ENCODE results near the gene ARFGAP3.
"Not testable (repeated sequence)": the region's sequence is repeated elsewhere in the genome, so short reads cannot be mapped to it uniquely, and the experiment has no call there.

The ARFGAP3 gene

DNA sequence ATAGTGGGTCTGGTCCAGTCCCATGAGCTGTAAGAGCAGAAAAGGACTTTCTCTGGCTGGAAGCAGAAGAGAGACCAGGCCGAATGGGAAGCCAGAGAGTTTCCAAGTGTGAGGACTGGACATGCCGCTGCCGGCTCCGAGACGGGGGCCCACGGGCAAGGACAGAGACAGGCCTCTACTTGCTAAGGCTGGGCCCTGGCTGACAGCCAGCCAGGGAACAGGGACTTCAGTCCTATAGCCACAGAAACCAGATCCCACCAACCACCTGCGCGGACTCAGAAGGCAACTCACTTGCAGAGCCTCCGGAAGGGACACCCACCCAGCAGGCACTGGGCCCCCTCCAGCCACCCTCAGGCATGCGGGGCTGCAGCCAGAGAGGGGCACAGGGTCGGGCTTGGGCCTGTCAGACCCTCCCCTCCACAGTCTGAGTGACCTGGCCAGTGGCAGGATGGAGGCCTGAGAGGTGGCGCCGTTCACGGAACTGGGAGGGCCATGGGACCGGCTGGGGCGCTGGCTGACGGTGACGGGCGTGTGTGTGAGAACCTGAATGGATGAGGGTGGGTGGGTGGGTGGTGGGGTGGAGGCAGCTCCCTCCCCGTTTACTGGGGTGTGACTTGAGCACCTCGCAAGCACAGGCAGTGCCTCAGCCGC lies 88.6 kb downstream of the ARFGAP3 start:
- no peak for DNase-seq

GRCh38 chr22:42766860-42767259 lies 90.2 kb downstream of the ARFGAP3 start:
- no peak for DNase-seq

DNA sequence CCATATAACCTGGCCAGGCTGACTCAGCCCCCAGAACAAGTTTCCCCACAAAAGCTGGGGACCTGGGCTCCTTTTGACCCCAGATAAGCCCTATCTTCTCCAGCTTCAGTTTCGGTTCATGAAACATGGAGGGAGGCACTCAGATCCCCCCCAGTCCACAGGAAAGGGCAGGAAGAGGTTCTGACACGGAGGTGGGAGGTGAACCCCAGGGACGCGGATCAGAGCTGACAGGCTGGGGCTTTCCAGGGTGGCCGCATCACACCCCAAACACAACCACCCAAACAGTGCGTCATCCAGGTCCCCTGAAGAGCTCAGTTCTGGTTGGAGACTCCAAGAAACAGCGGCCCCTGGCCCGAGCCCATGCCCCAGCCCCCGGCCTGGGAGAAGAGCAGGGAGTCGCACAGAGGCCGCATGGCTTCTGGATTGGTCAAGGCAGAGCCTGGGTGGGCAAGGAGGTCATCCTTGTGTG lies 92.1 kb downstream of the ARFGAP3 start:
- DNase-seq = no peak

DNA sequence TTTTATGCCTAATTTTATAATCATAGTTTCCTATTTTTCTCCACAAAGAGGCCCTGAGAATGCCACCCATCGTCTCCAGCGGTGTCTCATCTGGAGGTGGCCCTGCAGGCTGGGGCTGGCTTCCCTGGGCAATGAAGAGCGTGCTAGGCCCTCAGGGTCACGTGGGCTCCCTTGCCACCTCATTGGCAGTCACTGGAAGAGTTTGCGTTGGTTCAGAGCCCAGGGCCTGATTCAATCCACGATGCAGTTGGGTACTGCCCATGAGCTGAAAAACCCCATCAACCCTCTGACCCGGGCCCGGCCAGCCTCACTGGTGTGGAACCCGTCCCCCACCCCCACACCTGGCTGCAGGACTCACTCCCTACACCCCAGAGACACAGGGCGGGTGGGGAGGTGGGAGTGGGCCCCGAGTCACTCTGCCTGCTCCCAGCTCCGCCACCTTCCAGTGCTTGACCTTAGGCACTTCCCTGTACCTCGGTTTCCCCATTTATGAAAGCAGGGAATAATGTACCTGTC lies 93.0 kb downstream of the ARFGAP3 start:
- no peak for DNase-seq

GRCh38 chr22:42760806-42761565 lies 96.1 kb downstream of the ARFGAP3 start:
- DNase-seq = no peak

- no peak for DNase-seq
Measured at GRCh38 chr22:42758931-42759629, 98.0 kb downstream of the ARFGAP3 start.

DNA sequence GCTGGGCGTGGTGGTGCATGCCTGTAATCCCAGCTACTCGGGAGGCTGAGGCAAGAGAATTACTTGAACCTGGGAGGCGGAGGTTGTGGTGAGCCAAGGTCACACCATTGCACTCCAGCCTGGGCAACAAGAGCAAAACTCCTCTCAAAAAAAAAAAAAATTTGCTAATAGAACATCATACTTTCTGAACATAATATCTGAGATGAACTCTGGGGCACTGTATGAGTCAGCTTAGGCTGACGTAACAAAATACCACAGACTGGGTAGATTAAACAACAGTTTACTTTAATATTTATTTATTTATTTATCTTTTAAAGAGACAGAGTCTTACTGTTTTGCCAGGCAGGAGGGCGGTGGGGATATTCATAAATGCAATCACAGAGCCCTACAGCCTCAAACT lies 101.5 kb downstream of the ARFGAP3 start:
- DNase-seq = not testable (repeated sequence)

GRCh38 chr22:42755121-42755520 lies 102.0 kb downstream of the ARFGAP3 start:
- DNase-seq = not testable (repeated sequence)

GRCh38 chr22:42754658-42755057 lies 102.4 kb downstream of the ARFGAP3 start:
- no peak for DNase-seq

DNA sequence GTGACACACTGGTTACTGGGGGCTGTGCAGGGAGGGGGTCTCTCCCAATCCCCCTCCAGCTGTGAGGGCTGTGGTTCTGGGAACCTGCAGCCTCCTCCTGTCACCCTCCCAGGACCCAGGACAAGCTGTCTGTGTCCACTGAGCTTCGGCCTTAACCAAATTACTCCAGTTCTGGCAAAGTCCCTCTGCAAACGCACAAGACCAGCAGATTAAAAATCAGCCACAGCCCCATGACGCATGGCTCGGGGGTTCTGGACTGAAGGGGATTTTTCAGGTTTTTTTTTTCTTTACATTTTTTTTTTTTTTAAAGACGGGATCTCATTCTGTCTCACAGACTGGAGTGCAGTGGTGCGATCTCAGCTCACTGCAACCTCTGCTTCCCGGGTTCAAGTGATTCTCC lies 104.2 kb downstream of the ARFGAP3 start:
- no peak for DNase-seq

GRCh38 chr22:42752230-42752746 lies 104.8 kb downstream of the ARFGAP3 start:
- DNase-seq = no peak

DNA sequence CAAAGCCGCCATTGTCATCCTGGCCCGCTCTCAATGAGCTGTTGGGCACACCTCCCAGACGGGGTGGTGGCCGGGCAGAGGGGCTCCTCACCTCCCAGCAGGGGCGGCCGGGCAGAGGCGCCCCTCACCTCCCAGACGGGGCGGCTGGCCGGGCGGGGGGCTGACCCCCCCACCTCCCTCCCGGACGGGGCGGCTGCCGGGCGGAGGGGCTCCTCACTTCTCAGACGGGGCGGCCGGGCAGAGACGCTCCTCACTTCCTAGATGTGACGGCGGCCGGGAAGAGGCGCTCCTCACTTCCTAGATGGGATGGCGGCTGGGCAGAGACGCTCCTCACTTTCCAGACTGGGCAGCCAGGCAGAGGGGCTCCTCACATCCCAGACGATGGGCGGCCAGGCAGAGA lies 106.7 kb downstream of the ARFGAP3 start:
- DNase-seq = not testable (repeated sequence)

GRCh38 chr22:42747701-42748513 lies 109.2 kb downstream of the ARFGAP3 start:
- DNase-seq = no peak

Data from T-helper 2 cell (primary cell).